NCI-H524 treated with DMSO at 0.1 percent for 48 hours (cell line): Measurements from ENCODE around the gene IKBKE.

Experiments used
- DNase-seq: peaks from one replicate; lab custom pipeline; 2025; lab: John Stamatoyannopoulos, UW

IKBKE gene

DNA sequence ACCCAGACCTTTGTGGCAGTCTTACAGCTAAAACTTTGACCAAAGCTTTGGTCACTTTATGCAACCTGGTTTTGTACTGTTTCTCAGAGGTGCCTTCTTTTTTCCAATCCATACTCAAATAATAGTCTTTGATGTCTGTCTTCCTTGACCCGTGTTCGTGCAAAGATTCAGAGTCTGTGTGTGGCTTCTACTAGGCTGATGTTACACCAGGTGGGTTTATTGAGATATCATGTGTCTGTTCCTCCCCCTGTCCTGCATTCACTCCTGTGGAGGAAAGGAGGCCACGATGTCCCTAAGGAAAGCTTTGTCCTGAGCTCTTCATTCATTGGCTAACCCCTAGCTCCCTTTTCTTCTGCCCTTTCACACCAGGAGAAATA, 15.0 kb upstream of the IKBKE start:
- DNase-seq: no peak

DNA sequence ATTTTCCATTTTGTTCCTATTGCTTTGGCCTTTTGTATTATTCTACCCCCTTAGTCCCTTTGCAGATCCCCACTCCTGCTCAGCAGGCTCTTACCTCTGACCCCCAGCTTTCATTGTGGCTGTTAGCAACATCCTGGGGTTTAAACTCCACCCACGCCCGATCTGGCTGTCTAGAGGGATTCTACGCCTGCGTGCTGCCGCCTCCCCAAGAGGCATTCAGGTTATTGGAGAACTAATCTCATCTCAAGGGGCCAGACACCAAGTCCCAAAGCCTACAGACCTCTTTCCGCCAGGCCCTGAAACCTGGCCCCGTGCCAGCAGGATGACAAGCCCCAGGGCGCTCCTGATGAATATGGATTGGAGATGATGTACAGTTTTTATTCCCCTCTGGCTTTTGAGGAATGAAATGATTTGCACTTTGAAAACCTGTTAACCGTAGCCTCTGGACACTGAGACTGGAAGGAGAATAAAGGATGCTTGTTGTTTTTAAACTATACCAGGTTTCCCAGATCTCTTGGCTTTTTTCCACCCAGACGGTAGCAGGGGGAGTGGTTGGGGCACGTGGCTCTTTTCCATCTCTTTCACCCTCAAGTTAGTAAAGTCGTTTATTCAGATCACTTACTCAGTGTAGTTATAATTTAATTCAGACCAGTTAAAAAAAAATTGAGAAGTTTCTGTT, 14.5 kb upstream of the IKBKE start:
- peak; percentile 28 for DNase-seq

DNA sequence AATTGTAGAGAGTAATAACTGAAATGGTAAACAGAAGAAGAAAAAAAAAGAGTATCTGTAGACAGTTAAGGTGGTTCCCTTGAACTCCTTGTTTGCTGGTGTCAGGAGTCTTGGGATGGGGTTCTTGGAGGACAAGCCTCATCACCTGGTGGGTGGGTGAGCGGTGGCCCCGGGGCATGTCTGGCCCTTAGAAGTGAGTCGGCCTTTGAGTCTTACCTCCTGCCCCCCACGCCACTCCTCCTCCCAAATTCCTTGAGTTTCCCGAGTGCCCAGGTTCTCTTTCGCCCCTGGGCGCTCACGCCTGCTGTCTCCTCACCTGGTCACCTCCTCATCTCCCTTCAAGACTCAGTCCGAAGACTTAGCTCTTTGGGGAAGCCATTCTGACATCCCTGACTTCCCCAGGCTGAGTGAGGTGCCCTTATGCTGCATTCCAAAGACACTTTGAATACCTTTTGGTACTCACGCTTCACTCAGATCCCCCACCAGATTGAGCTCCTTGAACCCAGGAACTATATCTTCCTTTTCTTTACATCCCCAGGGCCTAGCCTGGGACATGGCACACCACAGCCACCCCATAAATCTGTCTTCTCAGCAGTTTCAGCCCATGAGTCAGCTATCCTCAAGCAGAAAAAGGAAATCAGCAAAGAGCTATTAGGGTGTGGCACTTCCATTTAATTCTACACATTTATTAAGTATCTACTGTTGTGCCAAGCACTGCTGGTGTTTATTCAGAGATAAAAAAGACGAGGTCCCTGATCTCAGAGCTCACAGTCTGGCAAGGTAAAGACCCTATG, 13.5 kb upstream of the IKBKE start:
- no peak for DNase-seq

DNA sequence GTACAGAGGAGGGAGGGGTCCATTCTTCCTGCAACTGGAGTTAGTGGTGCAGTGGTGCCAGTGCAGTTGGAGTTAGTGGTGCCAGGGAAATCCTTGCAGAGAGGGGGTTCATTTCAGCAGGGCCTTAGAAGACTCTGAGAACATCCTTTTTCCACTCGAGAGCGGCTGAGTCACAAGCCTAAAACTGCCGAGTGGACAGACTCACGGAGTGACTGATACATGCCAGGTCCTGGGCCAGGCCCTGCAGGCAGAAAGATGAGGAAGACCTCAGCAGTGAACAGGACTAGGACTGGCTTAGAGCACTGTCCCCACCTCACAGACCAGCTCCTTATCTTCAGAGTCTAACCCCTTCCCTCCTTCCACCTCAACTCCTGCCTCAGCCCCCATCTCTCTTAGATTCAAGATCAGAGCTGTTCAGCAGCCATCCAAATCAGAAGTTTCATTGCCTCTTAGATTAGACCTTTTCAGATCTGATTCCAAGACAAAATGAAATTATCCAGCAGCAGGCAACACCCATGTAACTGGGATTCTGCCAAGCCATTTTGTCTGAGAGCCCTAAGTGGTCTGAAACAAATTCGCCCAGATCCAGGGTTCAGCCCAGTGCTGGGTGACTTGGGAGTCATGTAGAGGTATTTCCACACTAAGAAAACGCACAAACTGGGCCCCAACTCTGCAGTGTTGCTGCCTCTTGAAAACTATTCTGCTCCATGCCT, 12.7 kb upstream of the IKBKE start:
- DNase-seq: no peak

- no peak for DNase-seq
Observed at GRCh38 chr1:206459703-206460102, 10.6 kb upstream of the IKBKE start.

GRCh38 chr1:206460836-206461426, 9.3 kb upstream of the IKBKE start:
- no peak for DNase-seq

- no peak for DNase-seq
Observed at GRCh38 chr1:206461602-206462455, 8.4 kb upstream of the IKBKE start.

GRCh38 chr1:206463137-206463536, 7.1 kb upstream of the IKBKE start:
- DNase-seq: no peak

DNA sequence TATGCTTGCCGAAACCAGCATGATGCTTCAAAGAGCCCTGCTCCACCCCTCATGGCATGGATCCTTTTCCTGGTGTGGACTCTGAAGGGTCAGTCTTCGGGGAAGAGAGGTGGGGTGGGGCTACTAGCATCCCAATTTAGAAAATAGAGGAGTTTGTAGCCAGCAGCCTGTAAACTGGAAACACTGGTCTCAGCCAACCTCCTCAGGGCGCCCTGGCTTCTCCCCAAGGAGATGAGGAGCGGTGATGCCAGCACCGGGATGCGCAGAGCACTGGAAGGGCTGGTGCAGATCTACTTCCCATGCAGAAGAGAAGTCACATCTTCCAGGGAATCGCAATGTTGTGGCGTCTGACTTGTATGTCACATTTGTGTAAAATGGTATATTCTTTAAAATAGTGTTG, 6.4 kb upstream of the IKBKE start:
- no peak for DNase-seq

DNA sequence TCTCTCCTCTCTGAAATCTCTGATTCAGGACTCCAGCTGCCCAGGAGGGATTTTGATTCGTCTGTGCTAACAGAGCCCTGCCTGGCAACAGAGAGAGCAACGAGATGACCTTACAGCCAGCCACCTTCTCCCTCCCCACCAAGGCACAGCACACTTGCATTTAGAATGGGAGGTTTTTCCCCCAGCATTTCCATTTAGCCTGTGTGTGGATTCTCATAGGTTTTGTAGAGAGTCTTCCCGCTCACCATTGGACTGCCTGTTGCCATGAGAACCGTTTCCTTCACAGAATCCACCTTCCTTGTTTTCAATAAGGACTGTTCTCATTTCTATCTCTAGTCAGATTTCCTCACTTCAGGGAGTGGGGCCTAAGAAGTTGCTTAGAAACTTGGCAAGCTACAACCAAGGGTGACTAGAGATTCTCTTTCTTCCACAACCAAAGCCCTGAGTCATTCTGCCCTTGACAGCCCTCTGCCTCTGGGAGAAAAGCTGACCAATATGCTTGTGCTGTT, 5.8 kb upstream of the IKBKE start:
- DNase-seq: no peak

- no peak for DNase-seq
Observed at GRCh38 chr1:206465951-206466350, 4.3 kb upstream of the IKBKE start.

DNA sequence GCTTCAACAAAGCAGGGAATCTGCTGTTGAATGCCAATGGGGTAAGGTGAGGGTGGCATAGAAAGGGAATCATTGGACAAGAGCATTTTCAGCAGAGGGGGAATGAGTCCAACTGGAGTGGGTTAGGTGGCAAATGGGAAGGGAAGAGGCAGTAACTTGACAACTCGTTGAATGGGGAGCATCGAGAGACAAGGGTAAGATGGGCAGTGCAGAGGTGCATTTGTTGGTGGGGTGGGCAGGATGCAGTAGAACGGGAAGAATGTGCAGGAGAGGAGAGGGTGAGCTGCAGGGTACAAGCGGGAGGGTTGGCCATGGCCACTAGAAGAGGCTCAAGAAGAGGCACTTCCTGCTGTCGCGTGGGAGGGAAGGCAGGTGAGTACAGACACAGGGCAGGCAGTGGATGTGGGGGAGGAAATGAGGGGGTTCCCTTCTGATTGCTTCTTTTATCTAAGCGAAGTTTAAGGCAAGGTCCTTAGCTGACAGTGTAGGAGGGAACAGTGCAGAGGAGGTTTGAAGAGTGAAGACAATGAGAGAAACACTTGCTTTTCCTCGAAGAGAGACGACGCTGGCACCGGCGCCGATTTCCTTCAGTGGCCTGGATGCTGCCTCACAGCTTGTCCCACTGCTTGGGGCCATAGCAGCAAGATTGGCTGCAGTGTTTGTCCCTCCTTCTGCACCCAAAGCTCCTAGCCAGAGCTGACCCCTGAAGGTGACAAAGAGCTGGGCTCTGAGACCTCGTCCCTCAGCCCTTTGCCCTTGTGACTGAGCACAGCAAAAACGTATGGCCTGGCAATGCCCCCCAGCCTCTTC, 3.2 kb upstream of the IKBKE start:
- no peak for DNase-seq

- peak; percentile 6 for DNase-seq
Observed at GRCh38 chr1:206467915-206468314, 2.4 kb upstream of the IKBKE start.

DNA sequence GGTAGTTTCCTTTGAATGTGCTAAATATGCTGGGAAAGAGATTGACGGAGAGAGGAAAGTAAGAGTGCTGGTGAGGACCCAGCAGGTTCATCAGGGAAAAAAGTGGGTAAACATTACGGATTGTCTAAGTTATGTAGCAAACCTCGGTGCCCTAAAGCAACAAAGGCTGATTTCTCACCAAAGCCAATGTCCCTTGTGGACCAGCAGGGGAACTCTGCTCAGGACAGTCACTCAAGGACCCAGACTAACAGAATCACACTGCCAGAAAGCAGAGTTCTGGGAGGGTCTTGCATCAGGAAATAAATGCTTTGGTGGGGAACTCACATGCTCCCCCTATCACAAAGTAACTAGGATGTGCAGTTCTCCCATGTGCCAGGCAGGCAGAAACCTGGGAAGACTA, 1.7 kb upstream of the IKBKE start:
- no peak for DNase-seq

GRCh38 chr1:206469411-206469932, 804 bp upstream of the IKBKE start:
- DNase-seq: no peak

- no peak for DNase-seq
Observed at GRCh38 chr1:206470692-206471414, 577 bp downstream of the IKBKE start.

GRCh38 chr1:206471415-206471801, 1.1 kb downstream of the IKBKE start:
- no peak for DNase-seq

DNA sequence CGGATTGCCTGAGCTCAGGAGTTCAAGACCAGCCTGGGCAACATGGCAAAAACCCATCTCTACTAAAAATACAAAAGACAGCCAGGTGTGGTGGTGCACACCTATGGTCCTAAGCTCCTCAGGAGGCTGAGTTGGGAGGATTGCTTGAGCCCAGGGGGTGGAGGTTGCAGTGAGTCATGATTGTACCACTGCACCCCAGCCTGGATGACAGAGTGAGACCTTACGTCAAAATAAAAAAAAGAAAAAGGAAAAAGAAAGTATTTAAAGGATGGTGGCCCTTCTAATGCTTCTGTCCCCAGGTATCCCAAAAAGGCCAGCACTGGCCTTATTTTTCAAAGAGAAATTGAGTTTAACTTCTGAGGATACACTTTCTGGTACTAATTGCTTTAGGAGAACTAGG, 1.7 kb downstream of the IKBKE start:
- no peak for DNase-seq

GRCh38 chr1:206472454-206472853, 2.2 kb downstream of the IKBKE start:
- no peak for DNase-seq

GRCh38 chr1:206472886-206473285, 2.6 kb downstream of the IKBKE start:
- no peak for DNase-seq
